ENCODE measurements around the gene LENG9.

GRCh38 chr19:54412877-54413276 lies 50.7 kb downstream of the LENG9 start:
- no peak for TF ChIP-seq POLR2A (IDR thresholded peaks at IDR 0.05)
- no peak for TF ChIP-seq CTCF (IDR thresholded peaks at IDR 0.05 in 4 of 5, conservative IDR thresholded peaks at IDR 0.05 in 1 of 5)

Data from gastrocnemius medialis (tissue), 4 donors.